Breast epithelium (tissue), 4 donors: ENCODE results near the gene RAB8A. TPM values are rescaled to one million over a fixed set of nuclear protein-coding genes. Genes with fewer than 3 reads are reported as not detected.
"Not testable (repeated sequence)": the region's sequence is repeated elsewhere in the genome, so short reads cannot be mapped to it uniquely, and the experiment has no call there.

Source experiments
- DNase-seq, 2 donors: peaks; one replicate each; pipeline ENCODE4 v3.0.0-alpha.2; 2019; ENCODE audit warnings: low spot score in 2 of 2
- H3K27ac ChIP-seq, 2 donors: fragments of 200-600 bp; sonication (generic) in 1 of 2; one replicate each; pipeline ENCODE4 v1.5.1; 2016 to 2019; ENCODE audit warnings: mild to moderate bottlenecking in 1 of 2
- H3K27me3 ChIP-seq, 2 donors: fragments of 200-600 bp; sonication (generic) in 1 of 2; one replicate each; pipeline versions ENCODE4 v1.5.1 to v1.6.0; 2017 to 2019; ENCODE audit warnings: control low read depth in 1 of 2, mild to moderate bottlenecking in 1 of 2
- H3K36me3 ChIP-seq: fragments of 200-600 bp; one replicate; pipeline ENCODE4 v1.5.1; 2019
- H3K4me1 ChIP-seq, 2 donors: fragments of 200-600 bp; sonication (generic); one replicate each; pipeline ENCODE4 v1.5.1; 2016 to 2019; ENCODE audit warnings: control low read depth in 1 of 2
- H3K4me3 ChIP-seq, 3 donors: fragments of 200-600 bp; sonication (generic); 1 replicate in 2 of 3; 2 replicates in 1 of 3; pipeline ENCODE4 v1.5.1; 2016 to 2019; ENCODE audit warnings: mild to moderate bottlenecking in 3 of 3, moderate library complexity in 2 of 3
- H3K9me3 ChIP-seq, 2 donors: fragments of 200-600 bp; sonication (generic) in 1 of 2; one replicate each; pipeline ENCODE4 v1.5.1; 2016 to 2019; ENCODE audit warnings: control low read depth in 1 of 2
- CTCF ChIP-seq, 3 donors: fragments of 450-650 bp; IDR thresholded peaks; one replicate each; pipeline ENCODE4 v1.5.1; 2016 to 2017; ENCODE audit warnings: antibody characterized with exemption in 3 of 3, mild to moderate bottlenecking in 3 of 3, moderate library complexity in 3 of 3
- POLR2A ChIP-seq: fragments of 450-650 bp; IDR thresholded peaks from one replicate; pipeline ENCODE4 v1.6.1; 2016; ENCODE audit warnings: antibody characterized with exemption, mild to moderate bottlenecking, moderate library complexity
- POLR2AphosphoS5 ChIP-seq, 3 donors: sonication (generic); formaldehyde crosslinking; IDR thresholded peaks; one replicate each; pipeline ENCODE4 v1.6.1; 2017; ENCODE audit warnings: antibody characterized with exemption in 3 of 3
- intact Hi-C: fragments of 100-400 bp; cut with DNase I; formaldehyde crosslinking; loops from one replicate; pipeline ENCODE4 v1.15.1; 2023; ENCODE audit warnings: low total_unique reads
- total RNA-seq, 3 donors: library from RNA; depleted of rRNA; stranded (reverse); fragments of >200 nt; gene quantifications; one replicate each; pipeline ENCODE4 v1.1.0, GENCODE V29; 2016

RAB8A gene
- total RNA-seq, 3 donors from 2014 or later: 34.7 to 40.6 (median 38.8) TPM

DNA sequence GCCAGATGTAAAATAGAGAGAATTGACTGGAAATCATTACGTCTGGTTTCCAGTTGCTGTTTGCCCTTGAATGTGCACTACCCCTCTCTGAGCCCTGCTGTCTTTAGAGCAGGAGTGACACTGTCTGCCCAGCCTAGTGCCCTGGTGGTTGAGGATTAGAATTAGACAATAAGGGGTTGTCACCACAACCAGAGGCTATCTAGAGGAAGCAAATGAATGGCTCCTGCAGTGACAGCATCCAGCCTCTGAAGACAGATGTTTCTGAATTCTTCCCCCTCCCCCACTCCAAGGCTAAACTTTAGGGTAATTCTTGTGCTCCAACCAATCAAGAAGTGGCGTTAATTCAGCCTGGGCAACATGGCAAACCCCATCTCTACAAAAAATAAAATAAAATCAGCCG is 2.0 kb downstream of the RAB8A start:
- peaks cover 5 to 9% of the 10 kb centered on the region in 2 donors for H3K4me1 ChIP-seq
- intact Hi-C loops: no loop called here
- DNase-seq: no peak
- no peak overlapping the region for H3K27ac ChIP-seq
- H3K27me3 ChIP-seq: no peaks in the 10 kb centered on the region
- no peak overlapping the region for H3K4me3 ChIP-seq
- TF ChIP-seq POLR2AphosphoS5 (IDR thresholded peaks at IDR 0.05) (no peak), POLR2A (no peak), CTCF (IDR thresholded peaks at IDR 0.05) (no peak)
- no peaks in the 10 kb centered on the region for H3K9me3 ChIP-seq
- no peaks in the 10 kb centered on the region for H3K36me3 ChIP-seq

DNA sequence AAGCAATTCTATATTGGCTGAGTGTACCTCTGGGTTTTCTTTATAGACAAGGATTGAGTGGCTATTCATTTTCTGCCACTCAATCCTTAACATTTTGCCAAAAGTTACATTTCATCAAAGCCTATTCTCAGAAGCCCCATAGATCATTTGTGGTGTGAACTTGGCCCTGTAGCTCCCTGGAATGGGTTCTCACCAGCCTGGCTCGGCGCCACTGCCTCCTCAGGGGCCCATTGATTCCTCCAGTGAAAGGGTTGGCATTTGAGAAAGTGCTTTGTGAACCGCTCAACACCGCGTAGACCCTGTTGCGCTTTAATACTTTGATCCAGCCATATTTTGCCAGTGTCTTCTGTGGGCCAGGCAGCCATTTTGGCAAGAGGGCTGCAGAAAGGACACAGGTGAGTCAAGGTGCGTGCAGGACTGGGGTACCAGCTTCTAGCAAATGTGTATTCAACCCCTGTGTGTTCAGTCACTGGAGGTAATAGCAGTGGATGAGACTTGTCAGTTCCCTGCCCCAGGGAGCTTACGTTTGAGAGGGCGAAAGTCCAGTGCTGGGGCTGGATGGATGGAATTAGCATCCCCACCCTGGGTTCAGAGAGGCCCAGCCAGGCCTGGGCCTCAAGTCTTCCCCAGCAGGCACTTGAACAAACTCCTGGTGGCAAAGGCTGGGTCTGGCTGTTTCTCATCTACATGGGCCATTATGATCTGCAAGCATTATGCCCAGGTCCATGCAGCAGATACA is 3.8 kb downstream of the RAB8A start:
- intact Hi-C loops: no loop called here
- no peak overlapping the region for H3K4me3 ChIP-seq
- no peaks in the 10 kb centered on the region for H3K36me3 ChIP-seq
- H3K4me1 ChIP-seq: peaks cover 5 to 9% of the 10 kb centered on the region in 2 donors
- no peaks in the 10 kb centered on the region for H3K27me3 ChIP-seq
- TF ChIP-seq POLR2AphosphoS5 (IDR thresholded peaks at IDR 0.05) (no peak), CTCF (IDR thresholded peaks at IDR 0.05) (no peak), POLR2A (no peak)
- no peak for DNase-seq
- H3K9me3 ChIP-seq: no peaks in the 10 kb centered on the region
- H3K27ac ChIP-seq: no peak overlapping the region

DNA sequence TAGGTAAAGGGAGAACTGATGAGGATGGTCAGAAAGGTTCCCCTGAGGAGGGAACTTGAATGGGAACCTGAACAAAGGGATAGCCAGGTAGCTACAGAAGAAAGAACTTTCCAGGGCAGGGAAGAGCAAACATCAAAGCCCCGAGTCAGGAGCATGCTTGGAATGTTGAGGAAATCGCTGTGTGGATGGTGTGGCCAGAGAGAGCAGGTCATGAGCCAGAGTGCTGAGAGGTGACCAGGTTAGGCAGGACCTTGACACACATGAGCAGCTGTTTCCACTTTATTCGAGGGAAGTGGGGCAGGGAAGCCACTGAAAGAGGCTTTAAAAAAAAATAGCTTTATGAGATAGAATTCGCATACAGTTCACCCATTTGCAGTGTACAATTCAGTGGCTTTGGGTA is 4.4 kb downstream of the RAB8A start:
- intact Hi-C loops: no loop called here
- H3K4me1 ChIP-seq: peaks cover 5 to 9% of the 10 kb centered on the region in 2 donors
- DNase-seq: no peak
- no peak overlapping the region for H3K4me3 ChIP-seq
- TF ChIP-seq POLR2A: no peak
- TF ChIP-seq POLR2AphosphoS5 (IDR thresholded peaks at IDR 0.05): no peak
- TF ChIP-seq CTCF (IDR thresholded peaks at IDR 0.05): no peak
- H3K36me3 ChIP-seq: no peaks in the 10 kb centered on the region
- no peaks in the 10 kb centered on the region for H3K9me3 ChIP-seq
- H3K27ac ChIP-seq: no peak overlapping the region
- no peaks in the 10 kb centered on the region for H3K27me3 ChIP-seq

DNA sequence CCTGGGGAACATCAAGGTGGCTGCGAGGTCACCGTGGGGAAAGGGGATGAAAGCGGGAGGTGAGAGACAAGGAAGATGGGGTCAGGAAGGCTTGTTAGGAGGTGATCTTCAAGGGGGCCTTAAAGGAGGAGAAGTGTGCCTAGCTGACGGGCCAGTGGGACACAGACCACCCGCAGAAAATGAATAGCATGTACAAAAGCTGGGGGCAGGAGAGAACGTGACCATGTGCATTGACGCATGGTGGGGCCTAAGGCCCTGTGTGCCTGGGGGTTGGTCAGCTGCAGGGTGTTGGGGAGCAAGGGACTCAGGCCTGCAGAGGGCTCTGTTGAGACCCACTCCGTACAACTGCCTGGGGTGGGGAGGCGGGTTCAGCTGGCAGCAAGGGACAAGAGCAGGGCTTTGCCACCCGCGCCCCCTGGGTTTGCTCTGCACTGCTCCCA is 5.9 kb downstream of the RAB8A start:
- Histone ChIP-seq H3K27me3 (no peaks in the 10 kb centered on the region), H3K4me3 (no peak overlapping the region), H3K9me3 (no peaks in the 10 kb centered on the region), H3K27ac (no peak overlapping the region), H3K4me1 (peaks cover 3 to 6% of the 10 kb centered on the region in 2 donors), H3K36me3 (no peaks in the 10 kb centered on the region)
- no peak for DNase-seq
- no peak for TF ChIP-seq CTCF (IDR thresholded peaks at IDR 0.05)
- TF ChIP-seq POLR2AphosphoS5 (IDR thresholded peaks at IDR 0.05): no peak
- TF ChIP-seq POLR2A: no peak
- intact Hi-C loops: no loop called here

GRCh38 chr19:16118489-16119033 is 6.9 kb downstream of the RAB8A start:
- intact Hi-C loops: no loop called here
- Histone ChIP-seq H3K27ac (no peak overlapping the region), H3K27me3 (no peaks in the 10 kb centered on the region), H3K9me3 (no peaks in the 10 kb centered on the region), H3K36me3 (no peaks in the 10 kb centered on the region), H3K4me1 (no peaks in the 10 kb centered on the region), H3K4me3 (no peak overlapping the region)
- DNase-seq: no peak
- TF ChIP-seq POLR2A (no peak), POLR2AphosphoS5 (IDR thresholded peaks at IDR 0.05) (no peak), CTCF (IDR thresholded peaks at IDR 0.05) (no peak)

GRCh38 chr19:16119075-16119857 is 7.6 kb downstream of the RAB8A start:
- H3K9me3 ChIP-seq, H3K36me3 ChIP-seq, H3K27me3 ChIP-seq, H3K27ac ChIP-seq, H3K4me1 ChIP-seq, DNase-seq, H3K4me3 ChIP-seq, intact Hi-C loops: not testable (repeated sequence)
